HG03097 (cell line): ENCODE results near the gene C1QTNF6.

Experiments
- ATAC-seq: cut with Tn5 transposase; IDR thresholded peaks from one replicate; pipeline ENCODE4 v1.9.1; 2021; ENCODE audit not compliant: unreplicated experiment, low FRiP score

Gene C1QTNF6

GRCh38 chr22:37146507-37147180, 41.4 kb downstream of the C1QTNF6 start:
- ATAC-seq = no peak

GRCh38 chr22:37146051-37146385, 42.0 kb downstream of the C1QTNF6 start:
- no peak for ATAC-seq

- no peak for ATAC-seq
Measured at GRCh38 chr22:37145180-37146050, 42.6 kb downstream of the C1QTNF6 start.

- ATAC-seq = no peak
Measured at GRCh38 chr22:37144180-37144554, 43.9 kb downstream of the C1QTNF6 start.

GRCh38 chr22:37141971-37142370, 46.1 kb downstream of the C1QTNF6 start:
- no peak for ATAC-seq

- ATAC-seq = no peak
Measured at GRCh38 chr22:37141476-37141875, 46.6 kb downstream of the C1QTNF6 start.

GRCh38 chr22:37140686-37141323, 47.2 kb downstream of the C1QTNF6 start:
- ATAC-seq = no peak

GRCh38 chr22:37139762-37140161, 48.3 kb downstream of the C1QTNF6 start:
- no peak for ATAC-seq

GRCh38 chr22:37138849-37139561, 49.0 kb downstream of the C1QTNF6 start:
- no peak for ATAC-seq

GRCh38 chr22:37137903-37138665, 50.0 kb downstream of the C1QTNF6 start:
- ATAC-seq = no peak

GRCh38 chr22:37137131-37137530, 50.9 kb downstream of the C1QTNF6 start:
- ATAC-seq = no peak

- no peak for ATAC-seq
Measured at GRCh38 chr22:37135023-37135422, 53.0 kb downstream of the C1QTNF6 start.

- ATAC-seq = no peak
Measured at GRCh38 chr22:37133304-37134018, 54.6 kb downstream of the C1QTNF6 start.

GRCh38 chr22:37132773-37133172, 55.3 kb downstream of the C1QTNF6 start:
- no peak for ATAC-seq
